Kidney (tissue), 14 donors: ENCODE results near the gene POR. TPM values are rescaled to one million over a fixed set of nuclear protein-coding genes. Genes with fewer than 3 reads are reported as not detected.
A peak's percentile ranks its signal among the peaks of the same experiment; 100 is the strongest.

ENCODE experiments used
- DNase-seq, 5 donors: peaks; one replicate each; pipeline ENCODE4 v3.0.0-alpha.2; 2013 to 2020
- FAIRE-seq: peaks from 2 replicates; lab custom pipeline; 2012; peaks lifted over from hg19 to GRCh38; lab: Jason Lieb, UNC
- H3K27ac ChIP-seq, 2 donors: one replicate each; pipeline ENCODE4 v1.7.0; 2013; ENCODE audit warnings: low read depth in 2 of 2, low read length in 2 of 2, inconsistent platforms in 1 of 2
- H3K27me3 ChIP-seq: one replicate; pipeline ENCODE4 v1.7.1; 2013; ENCODE audit warnings: low read length, inconsistent platforms; ENCODE audit not compliant: control insufficient read depth, insufficient read depth
- H3K36me3 ChIP-seq, 3 donors: one replicate each; pipeline versions ENCODE4 v1.7.0 to v1.7.1; 2013; ENCODE audit warnings: low read length in 3 of 3, control low read depth in 1 of 3, inconsistent platforms in 1 of 3; ENCODE audit not compliant: insufficient read depth in 3 of 3, control insufficient read depth in 2 of 3
- H3K4me1 ChIP-seq, 3 donors: one replicate each; pipeline versions ENCODE4 v1.7.0 to v1.7.1; 2013; ENCODE audit warnings: low read length in 3 of 3, inconsistent platforms in 1 of 3, low read depth in 1 of 3; ENCODE audit not compliant: control insufficient read depth in 2 of 3, insufficient read depth in 2 of 3
- H3K4me3 ChIP-seq, 3 donors: one replicate each; pipeline versions ENCODE4 v1.7.0 to v1.8.1; 2013; ENCODE audit warnings: low read length in 3 of 3, control low read depth in 1 of 3, inconsistent platforms in 1 of 3
- H3K9ac ChIP-seq, 3 donors: one replicate each; pipeline versions ENCODE4 v1.7.0 to v1.7.1; 2013; ENCODE audit warnings: low read length in 3 of 3, control low read depth in 1 of 3, inconsistent platforms in 1 of 3
- H3K9me3 ChIP-seq, 3 donors: one replicate each; pipeline versions ENCODE4 v1.7.0 to v1.7.1; 2013; ENCODE audit warnings: low read length in 3 of 3, control low read depth in 1 of 3, inconsistent platforms in 1 of 3; ENCODE audit not compliant: control insufficient read depth in 2 of 3, insufficient read depth in 1 of 3
- intact Hi-C: fragments of 100-400 bp; cut with DNase I; formaldehyde crosslinking; loops from one replicate; pipeline ENCODE4 v1.11.1; 2022
- polyA plus RNA-seq: library from polyadenylated mRNA; stranded (reverse); fragments of 350-450 nt; fragmentation: Illumina TruSeq; extraction: RNeasy Lipid Tissue Mini Kit (QIAGEN cat#74804); gene quantifications from one replicate; pipeline ENCODE4 v1.2.3, GENCODE V29; 2014; ENCODE audit warnings: low read depth, low replicate concordance; ENCODE audit not compliant: insufficient read depth
- total RNA-seq: library from RNA; stranded (reverse); fragmentation: NEBNext Ultra II Directional; extraction: Animal tissue kit (Norgen Biotek cat#: 25700); gene quantifications from one replicate; pipeline ENCODE4 v1.2.1, GENCODE V29; 2021
- TF ChIP-seq, protein P1 (sequence below): IDR thresholded peaks from 3 replicates; pipeline ENCODE4 v1.5.1; 2012; ENCODE audit warnings: mild to moderate bottlenecking, moderate library complexity, borderline replicate concordance; ENCODE audit not compliant: insufficient read depth; ENCODE audit errors: extremely low read depth
- donor health status: control.
- donor health status: control.
- donor health status: control.
- donor health status: control.
- donor health status: control.
- donor health status: DM: yes; HTN: yes; CAD: no.
- donor health status: Normal renal cell carcinoma (clear cell type).

POR gene
- total and polyA plus RNA-seq, 2 donors from 2014 or later: 122 to 130 TPM

DNA sequence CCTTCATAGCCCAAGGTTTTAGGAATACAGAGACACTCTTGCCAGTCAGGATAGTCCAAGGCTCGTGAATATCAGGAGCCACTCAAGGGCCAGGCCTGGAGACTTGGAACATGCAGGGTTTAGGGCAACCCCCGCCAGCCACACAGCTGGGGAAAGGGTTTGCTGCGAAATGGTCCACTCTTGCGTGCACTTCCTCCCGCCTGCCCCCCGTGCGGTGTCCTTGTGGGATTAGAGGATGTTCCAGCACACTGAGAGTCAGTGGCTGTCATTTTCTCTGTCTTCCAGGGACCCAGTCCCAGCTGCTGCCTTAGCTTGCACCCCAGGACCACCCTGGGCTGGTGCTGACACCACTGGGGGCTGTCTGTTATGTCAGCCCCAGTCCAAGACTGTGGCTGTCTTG lies 38.5 kb downstream of the POR start:
- H3K27me3 ChIP-seq: no peaks in the 10 kb centered on the region
- H3K9ac ChIP-seq: no peak overlapping the region
- peaks cover 0 to 14% (median 5%) of the 10 kb centered on the region in 3 donors for H3K4me1 ChIP-seq
- TF ChIP-seq, protein P1, sequence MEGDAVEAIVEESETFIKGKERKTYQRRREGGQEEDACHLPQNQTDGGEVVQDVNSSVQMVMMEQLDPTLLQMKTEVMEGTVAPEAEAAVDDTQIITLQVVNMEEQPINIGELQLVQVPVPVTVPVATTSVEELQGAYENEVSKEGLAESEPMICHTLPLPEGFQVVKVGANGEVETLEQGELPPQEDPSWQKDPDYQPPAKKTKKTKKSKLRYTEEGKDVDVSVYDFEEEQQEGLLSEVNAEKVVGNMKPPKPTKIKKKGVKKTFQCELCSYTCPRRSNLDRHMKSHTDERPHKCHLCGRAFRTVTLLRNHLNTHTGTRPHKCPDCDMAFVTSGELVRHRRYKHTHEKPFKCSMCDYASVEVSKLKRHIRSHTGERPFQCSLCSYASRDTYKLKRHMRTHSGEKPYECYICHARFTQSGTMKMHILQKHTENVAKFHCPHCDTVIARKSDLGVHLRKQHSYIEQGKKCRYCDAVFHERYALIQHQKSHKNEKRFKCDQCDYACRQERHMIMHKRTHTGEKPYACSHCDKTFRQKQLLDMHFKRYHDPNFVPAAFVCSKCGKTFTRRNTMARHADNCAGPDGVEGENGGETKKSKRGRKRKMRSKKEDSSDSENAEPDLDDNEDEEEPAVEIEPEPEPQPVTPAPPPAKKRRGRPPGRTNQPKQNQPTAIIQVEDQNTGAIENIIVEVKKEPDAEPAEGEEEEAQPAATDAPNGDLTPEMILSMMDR: no peak
- no peaks in the 10 kb centered on the region for H3K9me3 ChIP-seq
- peak in 1 of 5 donors; percentile 56 for DNase-seq
- FAIRE-seq: no peak
- peaks cover 0 to 17% (median 14%) of the 10 kb centered on the region in 3 donors for H3K36me3 ChIP-seq
- no peak overlapping the region for H3K4me3 ChIP-seq
- intact Hi-C loops: no loop called here
- no peak overlapping the region for H3K27ac ChIP-seq

DNA sequence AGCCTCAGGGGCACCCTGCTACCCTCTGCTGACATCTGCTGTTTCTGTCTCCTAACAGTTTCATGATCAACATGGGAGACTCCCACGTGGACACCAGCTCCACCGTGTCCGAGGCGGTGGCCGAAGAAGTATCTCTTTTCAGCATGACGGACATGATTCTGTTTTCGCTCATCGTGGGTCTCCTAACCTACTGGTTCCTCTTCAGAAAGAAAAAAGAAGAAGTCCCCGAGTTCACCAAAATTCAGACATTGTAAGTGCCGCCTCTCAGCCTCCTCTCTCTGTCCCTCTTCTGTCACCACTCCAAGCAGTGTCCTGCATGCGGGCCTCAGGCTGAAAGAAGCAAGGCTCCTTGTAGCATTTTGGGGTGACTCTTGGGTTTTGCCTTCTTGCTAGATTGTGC lies 39.0 kb downstream of the POR start:
- intact Hi-C loops: no loop called here
- no peak for DNase-seq
- TF ChIP-seq, protein P1: no peak
- H3K4me1 ChIP-seq: peaks cover 0 to 14% (median 5%) of the 10 kb centered on the region in 3 donors
- no peak overlapping the region for H3K27ac ChIP-seq
- H3K9me3 ChIP-seq: no peaks in the 10 kb centered on the region
- H3K36me3 ChIP-seq: peaks cover 0 to 17% (median 14%) of the 10 kb centered on the region in 3 donors
- no peak for FAIRE-seq
- no peaks in the 10 kb centered on the region for H3K27me3 ChIP-seq
- no peak overlapping the region for H3K9ac ChIP-seq
- H3K4me3 ChIP-seq: no peak overlapping the region

DNA sequence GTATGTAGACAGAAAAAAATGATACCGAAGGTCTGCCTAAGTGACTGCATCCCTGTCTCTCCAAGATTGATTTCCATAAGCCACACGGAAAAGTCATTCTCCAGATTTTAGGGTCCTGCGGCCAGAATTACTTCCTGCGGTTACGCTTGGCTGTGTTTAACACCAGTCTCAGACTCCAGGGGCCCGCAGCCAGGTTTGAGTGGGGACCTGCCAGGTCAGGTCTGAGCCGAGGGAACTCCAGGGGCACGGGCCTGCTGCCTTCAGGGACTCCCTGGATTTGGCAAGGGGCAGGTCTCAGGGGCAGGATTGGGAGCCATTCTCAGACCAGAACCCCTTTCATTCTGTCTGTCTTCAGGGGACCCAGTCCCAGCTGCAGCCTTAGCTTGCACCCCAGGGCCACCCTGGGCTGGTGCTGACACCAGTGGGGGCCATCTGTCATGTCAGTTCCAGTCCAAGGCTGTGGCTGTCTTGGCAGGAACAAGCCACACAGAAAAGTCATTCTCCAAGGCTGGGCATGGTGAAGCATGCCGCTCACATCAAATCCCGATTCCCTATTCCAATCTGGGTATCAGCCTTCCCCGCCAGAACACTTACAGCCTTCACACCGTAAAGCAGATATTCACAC lies 40.5 kb downstream of the POR start:
- Histone ChIP-seq H3K4me1 (peaks cover 0 to 12% (median 5%) of the 10 kb centered on the region in 3 donors), H3K4me3 (no peak overlapping the region), H3K36me3 (peaks cover 0 to 17% (median 14%) of the 10 kb centered on the region in 3 donors), H3K27ac (no peak overlapping the region), H3K27me3 (no peaks in the 10 kb centered on the region), H3K9me3 (no peaks in the 10 kb centered on the region), H3K9ac (no peak overlapping the region)
- DNase-seq: peak in 3 of 5 donors; percentile 46 to 73 (median 50)
- FAIRE-seq: no peak
- TF ChIP-seq, protein P1: no peak
- intact Hi-C loops: loop anchor here (5.0 kb wide), 1 partner anchor 38 kb away; the partner anchor contains the start of gene POR
